HG02981 (cell line): ENCODE measurements around the gene WHRN.

Experiments
- ATAC-seq: cut with Tn5 transposase; IDR thresholded peaks from one replicate; pipeline ENCODE4 v1.9.1; 2021; ENCODE audit warnings: mild to moderate bottlenecking, moderate library complexity; ENCODE audit not compliant: unreplicated experiment

The WHRN gene

GRCh38 chr9:114505187-114506081 is at the start of gene WHRN:
Gene WHRN, minus strand, starts transcription at chr9:114505473. Its CDS starts 672 bp downstream, at chr9:114504801.
- ATAC-seq: peak; percentile 85

DNA sequence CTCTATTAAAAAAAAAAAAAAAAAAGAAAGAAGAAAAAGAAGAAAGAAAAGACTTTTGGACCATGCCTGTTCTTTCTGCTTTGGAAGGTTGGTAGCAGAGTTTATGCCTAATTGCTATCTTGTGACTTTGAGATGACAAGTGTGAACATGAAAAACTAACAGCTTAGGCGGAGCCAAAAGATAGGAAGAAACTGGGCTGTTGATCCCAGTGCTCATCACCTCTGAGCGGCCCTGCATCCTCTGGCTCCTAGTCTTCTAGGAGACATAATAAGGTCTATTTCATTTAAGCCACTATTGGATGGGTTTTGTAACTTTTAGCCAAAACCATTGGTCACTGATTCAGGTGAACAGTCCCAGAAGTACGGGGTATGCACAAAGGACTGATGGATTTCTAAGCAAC is 47.9 kb upstream of the WHRN start:
- no peak for ATAC-seq

DNA sequence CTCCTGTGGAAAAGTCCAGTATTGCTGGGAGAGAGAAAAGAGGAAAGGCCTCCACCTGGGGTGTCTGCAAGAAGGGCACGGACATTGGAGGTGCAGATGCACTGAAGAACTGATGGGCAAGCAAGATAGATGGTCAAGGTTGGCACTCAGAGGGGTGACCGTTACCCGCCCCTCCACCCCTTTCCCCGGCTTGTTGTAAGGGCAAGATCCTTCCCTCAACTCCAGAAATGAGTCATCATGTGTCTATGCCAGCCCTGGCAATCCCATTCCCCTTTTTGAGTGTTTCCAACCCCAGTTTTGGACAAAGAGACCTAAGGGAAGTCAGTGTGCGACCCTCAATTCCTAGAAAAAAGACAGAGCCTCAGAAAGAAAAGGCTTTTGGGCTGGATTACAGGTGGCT is 47.4 kb upstream of the WHRN start:
- no peak for ATAC-seq

DNA sequence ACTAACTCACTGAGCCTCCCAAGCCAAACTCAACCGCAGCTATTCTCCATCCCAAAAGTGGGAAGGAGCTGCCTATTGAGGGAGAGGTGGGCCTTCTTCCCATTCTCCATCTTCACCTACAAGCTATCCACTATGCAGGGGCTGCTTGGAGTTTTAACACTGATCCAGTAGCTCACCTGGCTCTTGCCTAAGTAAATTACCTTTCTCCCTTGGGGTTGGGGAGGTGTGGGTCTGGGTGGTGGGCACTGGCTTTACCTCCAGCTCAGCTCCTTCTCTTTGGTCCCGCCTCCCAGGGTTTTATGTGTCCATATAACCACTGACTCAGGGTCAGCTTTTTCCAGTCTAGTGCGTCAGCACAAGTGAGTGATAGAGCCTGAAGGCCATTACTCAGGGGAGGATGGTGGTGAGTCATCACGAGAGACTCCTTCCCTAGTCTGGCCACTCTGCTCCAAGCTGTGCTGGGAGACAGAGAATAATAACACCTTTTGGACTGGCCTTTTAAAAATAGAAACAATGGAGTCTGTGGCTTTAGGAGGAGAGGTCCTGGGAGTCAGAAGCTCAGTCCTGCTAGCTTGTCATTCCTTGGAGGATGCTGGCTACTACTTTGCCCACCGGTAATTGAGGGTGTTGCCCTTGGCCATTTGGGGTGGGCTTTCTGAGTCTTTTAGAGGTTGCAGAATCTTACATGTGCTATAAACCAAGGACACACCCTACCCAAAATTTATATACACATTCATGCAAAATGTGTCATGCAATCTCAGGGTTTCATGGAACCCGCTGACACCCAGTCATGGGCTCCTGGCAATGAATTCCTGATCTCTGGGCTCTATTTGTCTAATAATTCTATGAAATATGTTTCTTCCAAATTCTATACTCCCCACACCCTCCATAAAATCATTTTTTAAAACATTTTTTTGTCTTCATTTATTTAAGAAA is 46.7 kb upstream of the WHRN start:
- no peak for ATAC-seq

- ATAC-seq: no peak
These were observed 44.5 kb upstream of the WHRN start for GRCh38 chr9:114549697-114550330.

- no peak for ATAC-seq
These were observed 41.6 kb upstream of the WHRN start for GRCh38 chr9:114546851-114547250.

- no peak for ATAC-seq
These were observed 39.8 kb upstream of the WHRN start for GRCh38 chr9:114545055-114545454.

DNA sequence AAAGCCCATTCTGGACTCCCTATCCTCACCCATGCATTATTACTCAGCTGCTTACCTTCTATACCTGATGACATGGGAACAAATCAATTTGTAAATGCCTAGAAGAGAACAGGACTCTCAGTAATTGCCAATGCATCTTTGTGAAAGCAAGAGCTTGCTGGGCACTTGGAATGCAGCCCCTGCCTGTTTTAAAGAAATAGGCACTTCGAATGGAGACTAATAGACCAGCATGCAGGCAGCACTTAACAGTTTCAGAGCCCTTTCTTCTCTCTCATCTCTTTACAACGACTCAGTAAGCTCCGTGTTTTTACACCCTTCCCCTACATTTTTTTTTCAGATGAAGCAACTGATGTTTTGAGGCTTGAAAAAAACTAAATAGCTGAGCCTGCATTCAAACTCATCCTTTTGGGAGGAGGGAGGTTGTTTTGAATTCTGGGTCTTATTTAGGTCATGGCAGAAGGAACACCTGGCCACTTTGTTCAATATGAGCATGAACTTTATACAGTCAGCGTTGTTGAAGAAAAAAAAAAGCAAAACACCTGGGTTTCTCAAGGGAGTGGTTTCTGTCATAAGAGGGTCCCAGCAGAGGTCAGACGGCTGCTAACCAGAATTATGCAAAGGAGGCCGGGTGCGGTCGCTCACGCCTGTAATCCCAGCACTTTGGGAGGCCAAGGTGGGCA is 34.6 kb upstream of the WHRN start:
- no peak for ATAC-seq

DNA sequence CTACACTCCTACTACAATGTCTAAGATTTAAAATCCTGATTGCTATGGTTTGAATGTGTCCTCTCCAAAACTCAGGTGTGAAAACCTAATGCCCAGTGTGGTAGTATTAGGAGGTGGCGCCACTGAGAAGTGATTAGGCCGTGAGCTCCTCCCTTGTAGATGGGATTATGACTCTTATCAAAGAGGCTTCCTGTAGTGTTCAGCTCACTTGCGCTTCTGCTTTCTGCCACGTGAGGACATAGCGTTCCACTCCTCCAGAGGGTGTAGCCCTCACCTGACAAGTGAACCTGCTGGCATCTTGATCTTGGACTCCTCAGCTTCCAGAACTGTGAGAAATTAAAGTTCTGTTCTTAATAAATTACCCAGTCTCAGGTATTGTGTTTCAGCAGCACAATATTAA is 33.0 kb upstream of the WHRN start:
- peak; percentile 68 for ATAC-seq

DNA sequence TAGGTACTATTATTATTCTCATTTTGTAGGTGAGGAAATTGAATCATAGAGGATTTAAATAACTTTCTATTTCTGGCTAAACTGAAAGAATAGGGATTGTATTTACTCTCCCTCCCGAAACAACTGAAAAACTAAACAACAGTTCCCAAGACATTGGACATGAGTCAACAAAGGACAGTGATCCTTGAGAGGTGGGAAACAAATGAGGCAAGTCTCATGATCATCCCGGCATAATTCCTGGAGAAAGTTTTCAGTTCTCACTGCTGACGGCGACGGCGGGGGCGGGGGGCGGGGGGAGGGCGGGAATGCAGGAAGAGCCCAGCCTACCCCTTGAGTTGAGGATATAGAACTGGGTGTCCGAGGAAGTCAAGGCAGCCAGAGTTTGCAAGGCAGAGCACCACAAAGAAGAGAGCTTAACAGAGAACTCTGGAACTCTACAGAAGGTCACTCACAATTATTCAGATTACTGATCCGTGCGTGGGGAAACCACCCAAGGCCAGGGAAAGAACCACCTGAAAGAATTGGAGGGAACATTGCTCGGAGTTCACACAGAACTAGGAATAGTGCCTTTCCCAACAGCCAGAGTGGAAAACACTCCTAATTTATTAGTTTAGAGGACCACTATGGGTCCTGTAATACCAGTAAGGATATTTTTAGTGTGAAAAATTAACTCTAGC is 27.4 kb upstream of the WHRN start:
- no peak for ATAC-seq

- no peak for ATAC-seq
These were observed 24.0 kb upstream of the WHRN start for GRCh38 chr9:114529285-114529684.

GRCh38 chr9:114526807-114527206 is 21.5 kb upstream of the WHRN start:
- no peak for ATAC-seq

DNA sequence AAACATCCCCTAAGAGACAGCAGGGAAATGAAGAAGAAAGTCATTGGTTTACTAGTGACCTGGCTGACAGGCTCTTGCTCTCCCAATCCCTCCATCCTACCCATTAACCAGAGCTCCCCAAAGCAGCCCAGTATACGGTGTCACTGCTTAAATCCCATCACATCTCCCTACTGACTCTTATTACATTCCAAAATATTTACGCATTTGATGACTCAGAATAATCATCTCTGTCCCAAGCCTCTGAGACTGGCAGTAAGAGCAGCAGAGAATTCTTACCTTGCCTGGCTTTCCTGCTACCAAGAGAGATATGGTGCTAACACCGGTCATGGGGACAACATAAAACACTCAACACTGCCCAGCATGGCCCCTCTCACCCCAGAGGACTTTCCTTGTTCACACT is 20.2 kb upstream of the WHRN start:
- ATAC-seq: no peak

DNA sequence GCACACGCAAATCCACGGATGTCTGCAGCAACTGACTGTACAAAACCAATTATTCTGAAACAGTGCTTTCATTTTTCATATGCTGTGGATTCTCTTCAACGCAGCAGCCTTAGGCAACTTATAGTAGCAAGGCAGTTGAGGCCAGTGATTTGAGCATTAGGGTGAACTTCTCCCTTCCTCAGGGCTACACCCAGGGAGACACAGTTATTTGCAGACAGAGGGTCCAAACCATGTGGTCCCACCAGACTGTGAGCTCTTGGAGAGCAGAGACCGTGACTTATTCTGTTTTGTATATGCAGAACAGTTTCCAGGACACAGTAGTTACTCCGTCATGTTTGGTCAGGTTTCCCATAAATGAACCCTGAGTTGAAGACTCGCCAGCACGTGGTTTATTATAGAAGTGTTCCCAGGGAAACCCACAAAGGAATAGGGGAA is 19.0 kb upstream of the WHRN start:
- no peak for ATAC-seq

- no peak for ATAC-seq
These were observed 17.6 kb upstream of the WHRN start for GRCh38 chr9:114522847-114523246.

DNA sequence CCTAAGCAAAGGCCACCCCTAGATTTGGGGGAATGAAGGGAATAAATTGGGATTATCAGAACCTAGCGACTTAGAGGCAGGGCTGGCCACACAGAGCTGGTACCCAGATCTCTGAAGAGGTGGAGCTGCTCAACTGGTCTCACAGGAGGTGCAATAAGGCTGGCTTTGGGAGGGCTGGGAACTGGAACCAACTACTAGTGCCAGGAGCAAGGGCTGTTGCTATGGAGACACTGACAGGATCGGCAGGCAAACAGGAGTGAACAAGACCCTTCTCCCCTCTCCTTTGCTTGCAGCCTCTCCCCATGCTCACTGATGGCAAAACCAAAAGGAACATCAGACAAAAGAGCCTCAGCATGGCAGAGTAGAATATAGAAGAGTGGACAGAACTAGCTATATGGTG is 17.0 kb upstream of the WHRN start:
- no peak for ATAC-seq

DNA sequence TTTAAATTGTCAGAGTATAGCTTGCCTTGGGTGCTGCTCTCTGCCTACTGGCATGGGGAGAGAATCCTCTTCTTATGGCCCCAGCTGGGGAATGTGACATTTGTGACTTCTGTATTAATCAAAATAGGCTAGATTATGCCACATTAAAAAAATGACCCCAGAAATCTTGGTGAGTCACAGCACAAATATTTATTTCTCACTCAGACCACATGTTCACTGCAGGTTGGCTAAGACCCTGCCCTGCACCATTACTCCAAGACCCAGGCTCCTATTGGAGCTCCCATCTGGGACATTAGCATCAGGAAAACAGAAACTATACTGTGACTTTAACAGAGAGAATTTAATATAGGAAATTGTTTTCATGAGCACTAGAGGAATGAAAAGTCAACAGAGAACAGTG is 16.6 kb upstream of the WHRN start:
- no peak for ATAC-seq

- peak; percentile 61 for ATAC-seq
These were observed 13.3 kb upstream of the WHRN start for GRCh38 chr9:114518599-114519022.

DNA sequence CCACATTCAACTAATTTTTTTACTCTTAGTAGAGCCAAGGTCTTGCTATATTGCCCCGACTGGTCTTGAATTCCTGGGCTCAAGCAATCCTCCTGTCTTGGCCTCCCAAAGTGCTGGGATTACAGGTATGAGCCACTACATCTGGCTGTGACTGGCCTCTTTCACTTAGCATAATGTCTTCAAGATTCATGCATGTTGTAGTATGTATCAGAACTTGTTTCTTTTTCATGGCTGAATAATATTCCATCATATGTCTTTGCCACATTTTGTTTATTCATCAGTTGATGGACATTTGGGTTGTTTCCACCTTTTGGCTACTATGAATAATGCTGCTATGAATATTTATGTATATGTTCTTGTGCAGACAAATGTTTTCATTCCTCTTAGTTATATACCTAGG is 12.8 kb upstream of the WHRN start:
- ATAC-seq: no peak

DNA sequence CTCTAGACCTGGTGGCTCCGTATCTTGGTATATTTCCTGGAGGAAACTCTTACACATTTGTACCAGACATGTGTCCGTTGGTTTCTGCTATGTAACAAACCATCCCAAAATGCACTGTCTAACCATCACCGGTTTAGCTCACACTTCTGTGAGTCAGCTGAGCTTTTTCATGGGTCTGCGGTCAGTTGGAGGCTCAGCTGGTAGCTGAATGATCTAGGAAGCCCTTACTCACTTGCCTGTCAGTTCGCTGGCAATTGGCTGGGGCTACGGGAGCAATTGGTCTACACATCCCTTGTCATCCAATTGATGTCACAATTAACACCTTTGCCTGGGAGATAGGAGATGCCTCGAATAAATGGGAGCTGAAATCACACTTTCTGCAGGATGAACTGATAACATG is 11.6 kb upstream of the WHRN start:
- no peak for ATAC-seq
